ENCODE measurements around the gene SLC35B2. TPM values are rescaled to one million over a fixed set of nuclear protein-coding genes. Genes with fewer than 3 reads are reported as not detected.

The SLC35B2 gene
- total RNA-seq, 1 experiment from 2014 or later = 44.6 TPM

DNA sequence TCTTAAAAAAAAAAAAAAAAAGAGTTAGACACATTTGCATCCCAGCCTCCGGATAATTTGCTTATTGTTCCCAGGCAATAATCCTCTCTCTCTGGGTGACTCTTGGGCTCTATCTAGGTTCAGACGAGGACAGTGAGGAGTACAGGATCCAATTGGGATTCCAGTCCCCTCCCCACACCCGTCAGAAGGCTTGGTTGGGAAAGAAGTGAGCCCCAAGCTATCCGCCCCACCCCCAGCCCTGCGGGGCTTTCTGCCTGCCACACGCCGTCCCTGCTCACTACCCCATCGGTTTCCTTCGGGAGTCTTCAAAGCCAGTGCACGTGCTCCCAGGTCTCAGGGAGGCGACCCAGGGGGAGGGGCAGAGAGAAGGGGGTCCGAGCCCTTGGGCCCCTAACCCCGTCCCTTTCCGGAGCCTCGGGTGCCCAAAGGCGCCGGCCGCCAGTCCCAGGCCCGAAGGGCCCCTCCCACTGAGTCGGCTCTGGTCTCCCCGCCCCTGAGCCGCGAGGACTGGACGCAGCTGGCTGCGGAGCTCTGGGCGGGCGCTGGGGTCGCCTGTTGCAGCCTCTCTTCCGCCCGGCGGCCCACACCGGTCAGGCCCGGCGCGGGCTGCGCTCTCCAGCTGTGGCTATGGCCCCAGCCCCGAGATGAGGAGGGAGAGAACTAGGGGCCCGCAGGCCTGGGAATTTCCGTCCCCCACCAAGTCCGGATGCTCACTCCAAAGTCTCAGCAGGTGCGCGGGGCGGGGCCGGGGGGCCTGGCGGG is 38.1 kb downstream of the SLC35B2 start:
- H3K4me1 Mint-ChIP-seq (ENCODE audit: low read depth, unreplicated experiment) = peaks cover 16% of the 10 kb centered on the region
- CTCF ChIA-PET = interaction anchor here (0.7 to 1.7 kb wide), 11 partner anchors 15 to 119 kb away, joined by 3 to 9 read pairs (median 6); no protein-coding TSS in a partner anchor
- H3K9me3 ChIP-seq = no peaks in the 10 kb centered on the region
- H3K27me3 Mint-ChIP-seq (ENCODE audit: insufficient read depth, unreplicated experiment) = no peaks in the 10 kb centered on the region
- H3K4me3 Mint-ChIP-seq (ENCODE audit: unreplicated experiment) = peak overlapping the region; percentile 85
- H3K9me3 Mint-ChIP-seq (ENCODE audit: unreplicated experiment) = no peaks in the 10 kb centered on the region
- intact Hi-C loops (cut with micrococcal nuclease; ENCODE audit: unreplicated experiment) = no loop called here
- no peaks in the 10 kb centered on the region for H3K27me3 ChIP-seq (replicated peaks; ENCODE audit: control insufficient read depth, insufficient read depth, low read length)
- H3K4me1 ChIP-seq = peaks cover 23% of the 10 kb centered on the region
- peak; percentile 89 to 94 for DNase-seq
- peak overlapping the region; percentile 92 for H3K27ac Mint-ChIP-seq (ENCODE audit: unreplicated experiment)
- no peak for TF ChIP-seq CTCF (IDR thresholded peaks at IDR 0.05; ENCODE audit: insufficient read depth in 1 of 2, low read depth in 1 of 2, low read length in 1 of 2, severe bottlenecking in 1 of 2, unreplicated experiment in 1 of 2)
- peak overlapping the region; percentile 61 for H3K4me3 ChIP-seq (ENCODE audit: low read depth, low read length)
- no TSS peak for BruUV-seq (replicated peaks)
- H3K36me3 ChIP-seq (ENCODE audit: control insufficient read depth, insufficient read depth, low read length) = no peaks in the 10 kb centered on the region
- POLR2A ChIA-PET = interaction anchor here (0.5 to 2.5 kb wide), 5 partner anchors 18 to 168 kb away, joined by 3 to 14 read pairs (median 3); partner anchors contain the start of genes CDC5L and HSP90AB1
- H3K36me3 Mint-ChIP-seq (ENCODE audit: insufficient read depth, unreplicated experiment) = peaks cover 12% of the 10 kb centered on the region

DNA sequence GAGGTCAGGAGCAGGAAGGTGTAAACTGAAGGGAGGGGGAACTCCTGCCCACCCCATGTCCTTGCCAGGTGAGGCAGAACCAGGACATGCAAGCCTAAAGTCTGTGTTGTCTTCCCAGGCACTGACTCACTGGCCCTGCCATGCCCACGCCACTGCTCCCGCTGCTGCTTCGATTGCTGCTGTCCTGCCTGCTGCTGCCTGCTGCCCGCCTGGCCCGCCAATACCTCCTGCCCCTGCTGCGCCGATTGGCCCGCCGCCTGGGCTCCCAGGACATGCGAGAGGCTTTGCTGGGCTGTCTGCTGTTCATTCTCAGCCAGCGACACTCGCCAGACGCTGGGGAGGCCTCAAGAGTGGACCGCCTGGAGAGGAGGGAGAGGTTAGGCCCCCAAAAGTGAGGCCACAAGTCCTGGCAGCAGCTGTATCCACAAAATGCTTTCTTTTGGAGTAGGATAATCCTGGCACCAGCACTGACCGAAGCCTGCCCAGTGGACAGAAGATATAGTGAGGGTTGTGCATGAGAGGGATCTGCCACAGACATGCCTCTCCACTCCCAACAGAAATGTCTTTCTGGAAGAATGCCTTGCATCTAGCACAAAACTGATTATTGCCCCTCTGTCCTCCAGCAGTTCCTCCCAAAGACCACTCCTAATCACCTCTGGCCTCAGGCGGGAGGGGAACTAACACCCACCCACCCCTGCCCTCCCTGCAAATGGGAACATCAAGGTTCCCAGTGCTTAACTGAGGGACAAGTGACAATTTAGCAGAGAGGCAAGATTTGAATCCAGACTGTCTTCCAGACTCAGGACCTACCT is 39.8 kb downstream of the SLC35B2 start:
- no TSS peak for BruUV-seq (replicated peaks)
- intact Hi-C loops (cut with micrococcal nuclease; ENCODE audit: unreplicated experiment) = loop anchor here (1.0 kb wide), 1 partner anchor 13 kb away; no protein-coding TSS in a partner anchor
- DNase-seq = no peak
- ChIA-PET POLR2A (interaction anchor here (2.5 kb wide), 1 partner anchor 30 kb away, joined by 14 read pairs; the partner anchor contains the start of gene HSP90AB1), CTCF (no interaction called here)
- Mint-ChIP-seq H3K9me3 (ENCODE audit: unreplicated experiment) (no peaks in the 10 kb centered on the region), H3K27me3 (ENCODE audit: insufficient read depth, unreplicated experiment) (no peaks in the 10 kb centered on the region), H3K4me1 (ENCODE audit: low read depth, unreplicated experiment) (peaks cover 10% of the 10 kb centered on the region), H3K36me3 (ENCODE audit: insufficient read depth, unreplicated experiment) (peaks cover 7% of the 10 kb centered on the region), H3K4me3 (ENCODE audit: unreplicated experiment) (no peak overlapping the region), H3K27ac (ENCODE audit: unreplicated experiment) (no peak overlapping the region)
- no peak for TF ChIP-seq CTCF (IDR thresholded peaks at IDR 0.05; ENCODE audit: insufficient read depth in 1 of 2, low read depth in 1 of 2, low read length in 1 of 2, severe bottlenecking in 1 of 2, unreplicated experiment in 1 of 2)
- Histone ChIP-seq H3K4me1 (peaks cover 17% of the 10 kb centered on the region), H3K4me3 (ENCODE audit: low read depth, low read length) (no peak overlapping the region), H3K9me3 (no peaks in the 10 kb centered on the region), H3K36me3 (ENCODE audit: control insufficient read depth, insufficient read depth, low read length) (no peaks in the 10 kb centered on the region), H3K27me3 (replicated peaks; ENCODE audit: control insufficient read depth, insufficient read depth, low read length) (no peaks in the 10 kb centered on the region)

GRCh38 chr6:44216677-44217331 is 40.5 kb downstream of the SLC35B2 start, which contains the start of gene MYMX:
Gene MYMX, plus strand, starts transcription at chr6:44216926. Its CDS starts 546 bp downstream, at chr6:44217472.
- intact Hi-C loops (cut with micrococcal nuclease; ENCODE audit: unreplicated experiment) = no loop called here
- DNase-seq = no peak
- Histone ChIP-seq H3K27me3 (replicated peaks; ENCODE audit: control insufficient read depth, insufficient read depth, low read length) (no peaks in the 10 kb centered on the region), H3K4me3 (ENCODE audit: low read depth, low read length) (no peak within 1 kb of the TSS), H3K36me3 (ENCODE audit: control insufficient read depth, insufficient read depth, low read length) (no peaks in the 10 kb centered on the region), H3K9me3 (no peaks in the 10 kb centered on the region), H3K4me1 (peaks cover 17% of the 10 kb centered on the region)
- no peak within 1 kb of the TSS for H3K4me3 Mint-ChIP-seq (ENCODE audit: unreplicated experiment)
- no peaks in the 10 kb centered on the region for H3K9me3 Mint-ChIP-seq (ENCODE audit: unreplicated experiment)
- ChIA-PET CTCF (interaction anchor here (0.7 to 1.3 kb wide), 2 partner anchors 27 to 120 kb away, joined by 7 to 9 read pairs; no protein-coding TSS in a partner anchor), POLR2A (no interaction called here)
- H3K27ac Mint-ChIP-seq (ENCODE audit: unreplicated experiment) = no peak within 1 kb of the TSS
- no TSS peak for BruUV-seq (replicated peaks)
- H3K36me3 Mint-ChIP-seq (ENCODE audit: insufficient read depth, unreplicated experiment) = peaks cover 6% of the 10 kb centered on the region
- no peaks in the 10 kb centered on the region for H3K27me3 Mint-ChIP-seq (ENCODE audit: insufficient read depth, unreplicated experiment)
- H3K4me1 Mint-ChIP-seq (ENCODE audit: low read depth, unreplicated experiment) = peaks cover 9% of the 10 kb centered on the region
- TF ChIP-seq CTCF (IDR thresholded peaks at IDR 0.05; ENCODE audit: insufficient read depth in 1 of 2, low read depth in 1 of 2, low read length in 1 of 2, severe bottlenecking in 1 of 2, unreplicated experiment in 1 of 2) = no peak
